HG03066 (cell line): ENCODE data around the gene PRKCB.
A peak's percentile ranks its signal among the peaks of the same experiment; 100 is the strongest.

Experiments
- ATAC-seq: cut with Tn5 transposase; IDR thresholded peaks from one replicate; pipeline ENCODE4 v1.9.1; 2021; ENCODE audit warnings: low read depth; ENCODE audit not compliant: unreplicated experiment

Gene PRKCB

DNA sequence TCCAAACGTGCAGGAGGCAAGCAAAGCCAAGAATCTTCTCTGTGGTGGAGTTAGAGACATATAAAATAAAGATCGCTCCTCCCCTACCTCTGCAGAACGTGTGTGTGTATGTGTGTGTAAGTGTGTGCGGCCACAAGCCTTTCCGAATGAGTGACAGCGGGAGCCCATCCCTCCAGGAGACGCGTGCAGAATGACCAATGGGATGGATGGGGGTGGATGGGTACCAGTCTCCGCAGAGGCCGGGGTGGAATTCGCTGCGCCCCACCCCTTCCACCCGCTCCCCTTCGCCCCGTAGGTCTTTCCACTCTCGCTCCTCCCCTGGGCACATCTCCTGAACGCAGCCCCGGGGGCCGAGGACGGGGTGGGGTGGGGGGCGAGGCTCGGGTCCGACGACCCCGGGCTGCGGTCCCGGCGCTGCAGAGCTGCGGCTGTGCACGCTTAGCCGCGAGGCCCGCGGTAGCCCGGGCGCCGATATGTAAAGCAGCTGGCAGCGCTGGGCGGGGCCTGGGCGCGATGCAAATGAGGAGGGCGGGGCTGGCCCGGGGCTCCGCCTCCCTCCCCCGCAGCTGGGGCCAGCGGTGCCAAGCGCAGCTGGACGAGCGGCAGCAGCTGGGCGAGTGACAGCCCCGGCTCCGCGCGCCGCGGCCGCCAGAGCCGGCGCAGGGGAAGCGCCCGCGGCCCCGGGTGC is at the start of gene PRKCB:
PRKCB (plus strand) TSS at position 594 of the 688 bp plus-strand sequence.
- ATAC-seq = peak; percentile 62

DNA sequence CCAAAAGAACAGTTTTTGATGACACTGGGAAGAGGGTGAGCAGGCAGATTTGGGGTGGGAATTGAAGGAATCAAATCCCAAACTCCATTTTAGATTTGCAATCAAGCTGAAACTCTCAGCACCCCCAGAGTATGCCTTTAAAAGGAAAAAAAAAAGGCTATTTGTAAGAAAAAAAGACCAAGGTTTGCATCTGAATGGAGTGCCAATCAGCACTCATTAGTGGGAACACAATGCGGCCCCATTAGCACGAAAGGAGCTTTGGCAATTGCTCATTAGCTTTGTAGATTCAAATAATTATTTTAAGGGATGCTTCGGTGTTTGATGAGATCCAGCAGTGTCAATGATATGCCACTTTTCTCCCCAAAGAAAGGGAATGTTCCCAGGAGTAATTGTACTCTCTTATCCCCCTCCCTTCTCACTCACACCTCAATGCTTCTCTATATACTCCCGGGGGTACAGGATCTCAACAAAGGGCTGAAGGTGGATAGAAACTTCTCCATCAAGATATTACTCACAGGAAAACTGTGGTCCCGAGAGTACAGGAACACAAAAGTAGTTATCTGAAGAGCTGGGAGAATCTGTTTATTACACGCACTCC is 48.7 kb upstream of the PRKCB start:
- no peak for ATAC-seq

DNA sequence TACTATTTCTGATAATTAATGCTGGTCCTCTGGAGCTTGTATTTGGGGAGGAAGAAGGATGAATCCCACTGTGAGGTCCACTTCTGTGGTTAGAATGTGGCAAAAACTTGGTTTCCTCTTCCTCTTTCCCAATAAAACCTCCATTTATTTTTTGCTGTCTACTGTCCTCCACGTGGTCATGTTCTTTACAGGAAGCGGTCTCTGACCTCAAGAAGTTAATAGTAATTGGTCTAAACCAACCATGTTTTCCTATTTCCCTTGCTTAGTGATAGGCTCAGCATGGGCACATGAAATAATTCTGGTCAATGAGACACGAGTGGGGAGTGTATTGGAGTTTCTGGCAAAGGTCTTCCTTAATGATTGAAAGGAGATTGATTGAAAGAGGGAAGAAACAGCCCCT is 47.1 kb upstream of the PRKCB start:
- ATAC-seq = no peak

- no peak for ATAC-seq
These were observed 40.4 kb upstream of the PRKCB start for GRCh38 chr16:23795378-23795777.

GRCh38 chr16:23796941-23797340 is 38.8 kb upstream of the PRKCB start:
- ATAC-seq = no peak

- ATAC-seq = no peak
These were observed 34.4 kb upstream of the PRKCB start for GRCh38 chr16:23801378-23801777.

DNA sequence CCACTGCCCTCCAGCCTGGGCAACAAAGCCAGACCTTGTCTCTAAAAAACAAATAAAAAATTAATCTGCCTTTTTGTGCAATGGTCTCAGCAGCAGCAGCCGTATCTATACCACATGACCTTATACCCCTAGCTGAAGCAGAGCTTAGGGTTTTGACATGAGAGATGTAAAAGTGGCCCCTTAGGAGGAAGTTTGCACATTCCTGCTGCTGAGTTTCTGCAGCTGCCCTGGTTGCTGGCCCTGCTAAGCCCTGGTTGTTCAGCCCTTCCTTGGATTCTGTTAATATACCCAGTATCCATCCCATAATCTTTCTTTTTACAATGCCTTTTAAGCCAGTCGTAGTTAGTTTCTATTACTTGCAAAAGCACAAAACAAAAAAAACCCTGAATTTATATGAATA is 33.0 kb upstream of the PRKCB start:
- ATAC-seq = no peak

DNA sequence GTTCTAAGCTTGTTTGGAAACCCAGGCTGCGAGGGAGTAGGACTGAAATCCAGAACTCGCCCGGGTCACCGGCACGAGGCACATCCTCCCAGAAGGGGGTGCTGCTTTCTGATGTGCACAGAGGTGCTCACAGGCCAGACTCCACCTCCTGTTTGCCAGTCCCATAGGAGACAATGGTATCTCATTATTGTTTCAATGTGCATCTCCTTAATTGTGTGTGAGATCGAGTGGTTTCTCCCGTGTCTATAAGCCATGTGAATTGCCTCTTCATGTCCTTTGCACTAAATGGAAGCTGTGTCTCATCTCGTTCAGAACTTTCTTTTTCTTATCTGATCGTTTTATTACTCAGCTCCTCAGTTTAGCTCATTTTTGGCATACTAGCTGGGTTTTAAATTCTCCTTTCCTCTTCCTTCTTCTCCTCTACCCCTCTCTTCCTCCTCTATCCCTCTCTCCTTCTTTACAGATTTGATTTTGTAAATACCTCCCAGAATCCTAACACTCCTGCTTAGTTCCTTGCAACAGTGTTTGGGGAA is 32.1 kb upstream of the PRKCB start:
- no peak for ATAC-seq

DNA sequence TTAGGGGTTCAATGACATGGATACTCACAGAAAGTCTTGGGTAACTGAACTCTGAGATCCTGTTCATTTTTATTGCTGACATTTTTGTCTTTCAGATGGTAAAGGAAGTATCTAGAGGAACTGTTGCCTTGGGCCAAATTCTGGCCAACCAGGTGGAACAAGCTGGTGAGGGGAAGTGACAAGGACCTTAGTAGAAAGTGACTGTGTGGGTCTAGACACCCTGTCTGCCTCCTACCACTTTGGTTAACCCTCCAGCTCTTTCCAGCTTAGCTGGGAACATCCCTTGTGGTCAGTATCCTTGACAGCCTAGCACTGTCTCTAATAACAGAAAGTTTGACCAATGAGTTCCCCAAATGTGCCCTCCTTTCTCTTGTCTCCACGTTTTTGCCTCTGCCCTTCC is 28.8 kb upstream of the PRKCB start:
- ATAC-seq = no peak

DNA sequence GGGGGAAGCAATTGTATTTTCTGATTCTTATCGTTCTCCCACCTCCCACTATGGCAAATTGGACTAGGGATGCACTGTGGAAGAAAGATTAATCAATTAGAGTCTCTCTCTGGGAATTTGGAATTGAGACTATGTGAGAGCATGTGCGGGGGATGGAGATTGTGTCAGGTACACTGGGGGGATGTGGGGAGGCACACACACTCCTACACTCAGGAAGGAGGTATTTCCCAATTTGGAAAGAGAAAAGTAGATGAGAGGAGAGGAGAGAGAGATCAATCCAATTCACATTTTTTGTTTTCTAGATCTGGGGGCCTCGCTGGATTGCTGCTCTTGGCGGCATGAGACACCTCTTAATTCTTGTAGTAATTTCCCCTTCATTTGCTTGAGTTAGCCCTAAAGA is 14.3 kb upstream of the PRKCB start:
- no peak for ATAC-seq

GRCh38 chr16:23821875-23822688 is 13.7 kb upstream of the PRKCB start:
- no peak for ATAC-seq

DNA sequence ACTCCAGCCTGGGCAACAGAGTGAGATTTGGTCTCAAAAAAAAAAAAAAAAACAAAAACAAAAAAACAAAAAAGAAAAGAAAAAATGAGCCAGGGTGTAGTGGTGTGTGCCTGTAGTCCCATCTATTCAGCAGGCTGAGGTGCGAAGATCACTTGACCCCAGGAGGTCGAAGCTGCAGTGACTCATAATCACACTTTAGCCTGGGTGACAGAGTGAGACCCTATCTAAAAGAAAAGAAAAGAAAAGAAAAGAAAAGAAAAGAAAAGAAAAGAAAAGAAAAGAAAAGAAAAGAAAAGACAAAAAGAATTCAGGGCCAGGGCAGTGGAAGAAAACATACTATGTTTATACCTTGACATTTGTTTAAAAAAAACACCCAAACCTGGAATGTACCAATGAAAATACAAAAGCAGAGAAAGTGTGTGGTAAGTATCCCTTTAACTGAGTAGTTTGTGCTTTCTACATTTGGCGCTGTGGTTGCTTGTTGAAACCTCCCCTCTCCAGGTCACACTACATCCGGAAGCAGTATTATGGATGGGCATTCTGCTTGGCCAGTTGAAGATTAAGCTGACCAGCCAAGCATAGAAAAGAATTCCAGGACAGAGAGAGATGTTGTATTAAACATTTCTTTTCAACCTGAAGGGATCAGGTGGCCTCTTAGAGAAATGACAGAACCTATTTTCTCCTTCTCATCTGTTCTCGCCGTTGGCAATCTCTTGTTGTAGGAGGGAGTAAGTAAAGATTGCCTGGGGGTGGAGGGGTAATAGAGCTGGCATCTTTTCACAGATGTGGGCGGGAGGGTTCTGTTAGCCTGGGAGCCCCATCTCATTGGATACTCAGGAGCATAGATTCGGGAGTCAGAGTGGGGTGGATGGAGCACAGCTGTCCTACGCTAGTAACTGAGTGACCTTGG is 12.1 kb upstream of the PRKCB start:
- ATAC-seq = no peak

- no peak for ATAC-seq
These were observed 10.9 kb upstream of the PRKCB start for GRCh38 chr16:23824909-23825308.

- no peak for ATAC-seq
These were observed 9.2 kb upstream of the PRKCB start for GRCh38 chr16:23826528-23827045.

GRCh38 chr16:23827057-23827456 is 8.7 kb upstream of the PRKCB start:
- no peak for ATAC-seq

GRCh38 chr16:23829454-23829853 is 6.3 kb upstream of the PRKCB start:
- no peak for ATAC-seq

DNA sequence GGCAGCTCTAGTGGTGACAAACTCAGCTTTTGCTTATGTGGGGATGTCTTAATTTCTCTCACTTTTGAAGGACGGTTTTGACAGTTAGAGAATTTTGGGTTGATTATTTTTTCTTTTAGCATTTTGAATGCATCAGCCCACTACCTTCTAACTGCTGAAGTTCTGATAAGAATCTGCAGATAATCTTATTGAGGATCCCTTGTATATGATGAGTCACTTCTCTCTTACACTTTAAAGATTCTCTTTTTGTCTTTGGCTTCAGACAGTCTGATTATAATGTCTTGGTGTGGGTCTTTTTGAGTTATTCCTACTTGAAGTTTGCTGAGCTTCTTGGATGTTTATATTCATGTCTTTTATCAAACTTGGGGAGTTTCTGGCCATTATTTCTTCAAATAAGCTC is 5.5 kb upstream of the PRKCB start:
- ATAC-seq = no peak

DNA sequence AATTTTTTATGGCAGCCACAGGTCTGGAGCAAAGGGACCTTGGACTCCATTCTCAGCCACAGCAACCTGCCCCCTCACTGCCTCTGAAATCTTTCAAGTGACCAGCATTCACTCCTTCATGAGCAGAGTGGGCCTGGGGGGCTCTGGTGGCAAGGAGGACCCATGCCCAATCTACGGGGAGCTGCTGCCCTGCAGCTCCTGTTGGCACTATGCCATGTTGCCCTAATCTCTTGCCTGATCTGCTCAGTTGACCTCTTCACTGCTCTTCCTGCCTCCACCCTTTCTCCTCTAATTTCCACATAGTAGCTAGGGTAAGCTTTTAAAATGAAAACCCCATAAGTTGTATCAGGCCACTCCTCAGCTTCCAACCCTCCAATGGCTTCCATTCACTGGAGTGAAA is 2.9 kb upstream of the PRKCB start:
- no peak for ATAC-seq

DNA sequence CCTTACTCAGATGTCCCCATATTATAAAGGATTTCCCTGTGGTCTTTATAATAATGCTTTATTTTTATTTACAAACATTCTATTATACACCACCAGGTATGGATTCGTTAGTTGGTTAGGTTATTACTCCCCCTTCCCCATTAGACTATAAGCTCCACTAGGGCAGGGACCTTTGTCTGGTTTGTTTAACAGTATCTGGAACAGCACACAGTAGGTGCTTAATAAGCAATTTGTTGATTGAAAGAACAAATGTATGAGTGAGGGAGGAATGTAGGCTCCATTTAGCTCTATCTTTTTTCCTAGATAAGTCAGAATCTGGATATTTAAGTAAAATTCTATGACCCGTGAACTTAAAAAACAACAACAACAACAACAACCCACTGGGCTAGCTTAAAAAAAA is 2.3 kb upstream of the PRKCB start:
- no peak for ATAC-seq

DNA sequence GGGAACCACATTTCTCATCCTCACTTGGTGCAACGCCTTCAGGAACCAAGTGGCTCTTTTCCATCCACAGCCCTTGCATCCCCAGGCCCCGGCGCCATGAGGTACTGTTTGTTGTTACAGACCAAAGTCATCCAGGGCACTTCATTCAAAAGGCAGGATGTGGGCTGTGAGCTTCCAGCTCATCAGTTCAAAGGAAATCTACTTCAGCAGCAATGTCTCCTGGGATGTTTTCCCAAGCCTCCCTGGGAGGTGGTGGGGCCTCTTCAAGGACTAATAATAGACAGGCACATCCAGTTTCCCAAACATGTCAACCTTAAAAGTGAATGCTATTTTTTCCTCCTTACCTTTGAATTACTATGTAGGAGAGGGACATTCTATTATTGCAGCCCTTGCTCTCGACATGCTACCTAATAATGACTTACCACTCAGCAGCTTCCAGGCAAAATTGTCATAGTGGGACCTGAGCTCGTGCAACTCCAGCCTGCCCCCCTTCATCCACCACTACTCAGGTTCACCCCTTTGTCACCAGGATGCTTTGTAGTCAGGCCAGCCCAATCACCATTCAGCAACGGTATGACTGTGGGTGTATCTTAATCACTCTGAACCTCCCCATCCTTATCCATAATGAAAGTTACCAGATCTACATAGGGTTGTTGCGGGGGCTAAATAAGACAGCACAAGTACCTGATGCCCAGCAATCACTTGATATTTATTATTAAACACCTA is 1.7 kb upstream of the PRKCB start:
- no peak for ATAC-seq
